GM12878 (cell line): ENCODE results near the gene PIMREG. TPM values are rescaled to one million over a fixed set of nuclear protein-coding genes. Genes with fewer than 3 reads are reported as not detected.

Source experiments
- ATAC-seq: fragments of 200-7000 bp; cut with Tn5 transposase; 3 replicates; pipeline ENCODE4 v1.9.1; 2020; ENCODE audit warnings: mild to moderate bottlenecking, moderate library complexity
- BruUV-seq: library from RNA; stranded (reverse); fragments of 400-500 nt; replicated peaks from 2 replicates; lab custom pipeline; 2021; lab: Mats Ljungman, UMichigan
- CTCF ChIA-PET: fragments of 300-600 bp; sonication (Branson Sonifier 250); formaldehyde crosslinking; extraction: SDS; loops from one replicate; lab custom pipeline; 2021; ENCODE audit warnings: inconsistent platforms; lab: Yijun Ruan, JAX
- POLR2A ChIA-PET: fragments of 350-600 bp; formaldehyde crosslinking; extraction: SDS; loops from one replicate; lab custom pipeline; 2021; ENCODE audit warnings: inconsistent platforms; lab: Charles Lee
- RAD21 ChIA-PET: fragments of 300-600 bp; sonication (Branson Sonifier 250); formaldehyde crosslinking; loops from one replicate; lab custom pipeline; 2023; ENCODE audit warnings: antibody characterized with exemption; ENCODE audit not compliant: unreplicated experiment; lab: Charles Lee
- SMC1A ChIA-PET: fragments of 300-600 bp; sonication (Branson Sonifier 250); formaldehyde crosslinking; loops from one replicate; lab custom pipeline; 2023; ENCODE audit not compliant: unreplicated experiment, uncharacterized antibody; lab: Charles Lee
- DNase-seq: peaks from one replicate; pipeline ENCODE4 v3.0.0-alpha.2; 2011; ENCODE audit warnings: low read depth, low spot score
- FAIRE-seq: peaks from 3 replicates; lab custom pipeline; 2011; peaks lifted over from hg19 to GRCh38; lab: Jason Lieb, UNC
- H2AFZ ChIP-seq: 2 replicates; pipeline ENCODE4 v1.6.0; 2011; ENCODE audit warnings: low read depth, low read length, control low read depth; ENCODE audit not compliant: control insufficient read depth
- H3K27ac ChIP-seq: 2 replicates; pipeline ENCODE4 v1.5.1; 2011; ENCODE audit warnings: control low read depth; ENCODE audit not compliant: control insufficient read depth, insufficient read depth
- H3K27me3 ChIP-seq, 2 experiments: replicated peaks in 1 of 2; 2 replicates each; pipeline versions ENCODE4 v1.6.0 to v1.6.1; 2011; ENCODE audit warnings: low read length in 1 of 2; ENCODE audit not compliant: control insufficient read depth in 2 of 2, insufficient read depth in 2 of 2
- H3K36me3 ChIP-seq, 2 experiments: 2 replicates each; pipeline ENCODE4 v1.5.1; 2011; ENCODE audit warnings: low read length in 1 of 2; ENCODE audit not compliant: control insufficient read depth in 2 of 2, insufficient read depth in 2 of 2
- H3K4me1 ChIP-seq: 2 replicates; pipeline ENCODE4 v1.6.1; 2011; ENCODE audit warnings: mild to moderate bottlenecking, low read length, moderate library complexity, mixed read lengths; ENCODE audit not compliant: control insufficient read depth, insufficient read depth
- H3K4me2 ChIP-seq: 2 replicates; pipeline ENCODE4 v1.6.0; 2011; ENCODE audit warnings: control low read depth; ENCODE audit not compliant: control insufficient read depth, insufficient read depth
- H3K4me3 ChIP-seq: fragments of 200-600 bp; sonication (generic); 2 replicates; pipeline ENCODE4 v1.5.1; 2016
- H3K79me2 ChIP-seq: 2 replicates; pipeline ENCODE4 v1.6.0; 2011; ENCODE audit warnings: low read length; ENCODE audit not compliant: control insufficient read depth, insufficient read depth
- H3K9ac ChIP-seq: 2 replicates; pipeline ENCODE4 v1.8.0; 2011; ENCODE audit warnings: low read length, control low read depth, mixed read lengths; ENCODE audit not compliant: control insufficient read depth, insufficient read depth
- H3K9me3 ChIP-seq: replicated peaks from 3 replicates; pipeline ENCODE4 v1.5.1; 2011; ENCODE audit warnings: mild to moderate bottlenecking, low read length; ENCODE audit not compliant: control insufficient read depth, insufficient read depth
- H4K20me1 ChIP-seq: 2 replicates; pipeline ENCODE4 v1.6.0; 2011; ENCODE audit not compliant: control insufficient read depth, insufficient read depth
- BHLHE40 ChIP-seq, 2 experiments: fragments of 450-650 bp in 1 of 2; IDR thresholded peaks; 2 replicates each; pipeline ENCODE4 v1.6.1; 2011 to 2017; ENCODE audit warnings: low read depth in 2 of 2, borderline replicate concordance in 1 of 2, improper control_type of control experiment in 1 of 2, low read length in 1 of 2, mild to moderate bottlenecking in 1 of 2
- CBX5 ChIP-seq: sonication (generic); IDR thresholded peaks from 2 replicates; pipeline ENCODE4 v1.6.1; 2016; ENCODE audit warnings: low read depth, moderate library complexity, mild to moderate bottlenecking, inconsistent platforms
- EP300 ChIP-seq, 2 experiments: fragments of 150-350 bp in 1 of 2; IDR thresholded peaks; 2 replicates each; pipeline ENCODE4 v1.6.1; 2011 to 2012; ENCODE audit warnings: low read depth in 2 of 2, low read length in 2 of 2, borderline replicate concordance in 1 of 2, improper control_type of control experiment in 1 of 2, inconsistent platforms in 1 of 2; ENCODE audit not compliant: control insufficient read depth in 1 of 2
- HDAC2 ChIP-seq: fragments of 200-600 bp; sonication (generic); IDR thresholded peaks from 2 replicates; pipeline ENCODE4 v1.6.1; 2017
- KDM1A ChIP-seq: fragments of 200-600 bp; sonication (generic); IDR thresholded peaks from 2 replicates; pipeline ENCODE4 v1.6.1; 2016; ENCODE audit warnings: borderline replicate concordance
- PRDM15 ChIP-seq: fragments of 450-650 bp; formaldehyde crosslinking; IDR thresholded peaks from 2 replicates; pipeline ENCODE4 v1.4.0; 2020; ENCODE audit warnings: mild to moderate bottlenecking, moderate library complexity
- RAD51 ChIP-seq: fragments of 450-650 bp; IDR thresholded peaks from 2 replicates; pipeline ENCODE4 v1.6.1; 2016; ENCODE audit warnings: moderate library complexity, mild to moderate bottlenecking, inconsistent platforms
- RFX5 ChIP-seq: IDR thresholded peaks from 2 replicates; pipeline ENCODE4 v1.6.1; 2011; ENCODE audit warnings: low read depth, low read length, improper control_type of control experiment
- YBX1 ChIP-seq: fragments of 450-650 bp; IDR thresholded peaks from 2 replicates; pipeline ENCODE4 v1.6.1; 2016; ENCODE audit warnings: antibody characterized with exemption
- ZBTB33 ChIP-seq: fragments of 450-650 bp; IDR thresholded peaks from 2 replicates; pipeline ENCODE4 v1.6.1; 2017; ENCODE audit warnings: mild to moderate bottlenecking
- ZBTB4 ChIP-seq: fragments of 450-650 bp; formaldehyde crosslinking; IDR thresholded peaks from 2 replicates; pipeline ENCODE4 v1.4.0; 2022; ENCODE audit warnings: mild to moderate bottlenecking, moderate library complexity
- ZNF207 ChIP-seq: fragments of 450-650 bp; IDR thresholded peaks from 2 replicates; pipeline ENCODE4 v1.6.1; 2014; ENCODE audit warnings: antibody characterized with exemption, mild to moderate bottlenecking, borderline replicate concordance
- ZNF217 ChIP-seq: fragments of 450-650 bp; IDR thresholded peaks from 2 replicates; pipeline ENCODE4 v1.6.1; 2017; ENCODE audit warnings: antibody characterized with exemption, mild to moderate bottlenecking
- WGBS: methylation state at CpG from one replicate; pipeline ENCODE4 v1.1.6; 2016; ENCODE audit warnings: low lambda C conversion rate; ENCODE audit not compliant: insufficient replicate concordance, insufficient coverage; ENCODE audit errors: missing lambda C conversion rate; 5-methylcytosine and 5-hydroxymethylcytosine counted together
- in situ Hi-C: fragments of 300-500 bp; cut with MboI; formaldehyde crosslinking; loops from 9 replicates; pipeline ENCODE4 v1.14.3; 2018; ENCODE audit warnings: mixed read lengths
- intact Hi-C: fragments of 100-400 bp; cut with micrococcal nuclease; formaldehyde crosslinking; loops from one replicate; pipeline ENCODE4 v1.14.2; 2022; ENCODE audit not compliant: unreplicated experiment
- polyA plus RNA-seq, 11 experiments: library from polyadenylated mRNA; depleted of rRNA in 4 of 11; unstranded in 6 of 11; stranded (reverse) in 5 of 11; fragments of >200 nt; fragmentation: Nextera tagmentation in 4 of 11; fragmentation: Illumina TruSeq in 1 of 11; extraction: Ambion mirVana in 4 of 11; extraction: Trizol in 1 of 11; gene quantifications; 1 replicate in 1 of 11; 2 replicates in 10 of 11; pipeline versions ENCODE4 v1.2.1 to v1.2.3, GENCODE V29; 2011 to 2016; ENCODE audit warnings: inconsistent platforms in 2 of 11, missing spikeins in 2 of 11, low read depth in 1 of 11
- total RNA-seq, 4 experiments: library from RNA; depleted of rRNA in 3 of 4; stranded (reverse); fragments of >200 nt in 3 of 4; fragmentation: Illumina TruSeq in 1 of 4; extraction: Trizol in 1 of 4; gene quantifications; 2 replicates each; pipeline versions ENCODE4 v1.2.1 to v1.2.3, GENCODE V29; 2013 to 2021

The PIMREG gene
- total and polyA plus RNA-seq, 10 of the 15 experiments (the other 5 are each of a cell fraction or from before 2014, with no cell fraction given), result 2.8 to 35.8 (median 25.2) TPM

- intact Hi-C loops, result no loop called here
- TF ChIP-seq HDAC2 (no peak), KDM1A (no peak), ZNF217 (no peak), RFX5 (no peak), RAD51 (no peak), CBX5 (no peak), ZBTB4 (no peak), ZNF207 (no peak), PRDM15 (no peak), ZBTB33 (no peak), YBX1 (no peak), EP300 (IDR thresholded peaks at IDR 0.05; ENCODE audit: borderline replicate concordance in 1 of 2, control insufficient read depth in 1 of 2, low read depth in 2 of 2, low read length in 2 of 2) (no peak), BHLHE40 (IDR thresholded peaks at IDR 0.05; ENCODE audit: borderline replicate concordance in 1 of 2, low read depth in 2 of 2, low read length in 1 of 2) (no peak)
- SMC1A ChIA-PET, result no interaction called here
- H4K20me1 ChIP-seq, result no peaks in the 10 kb centered on the region
- DNase-seq (no peak), FAIRE-seq (no peak), ATAC-seq (no peak)
- H3K79me2 ChIP-seq, result no peaks in the 10 kb centered on the region
- RAD21 ChIA-PET, result no interaction called here
- POLR2A ChIA-PET, result no interaction called here
- H3K27me3 ChIP-seq, result no peaks in the 10 kb centered on the region
- no TSS peak for BruUV-seq
- no peak overlapping the region for H3K27ac ChIP-seq
- in situ Hi-C loops, result no loop called here
- 89% methylated on average over 25 of the region's 25 CpGs for WGBS
- no peak overlapping the region for H3K4me3 ChIP-seq
- no peak overlapping the region for H2AFZ ChIP-seq
- no peaks in the 10 kb centered on the region for H3K36me3 ChIP-seq
- CTCF ChIA-PET, result interaction anchor here (1.0 to 1.4 kb wide), 2 partner anchors 9 to 13 kb away, joined by 3 read pairs; partner anchors contain the start of gene AIPL1
- H3K9ac ChIP-seq, result no peak overlapping the region
- H3K4me2 ChIP-seq, result no peak overlapping the region
- no peaks in the 10 kb centered on the region; the same call in 1 of the 3 replicates for H3K9me3 ChIP-seq
- peaks cover 7% of the 10 kb centered on the region for H3K4me1 ChIP-seq
These were observed 17.7 kb upstream of the PIMREG start for GRCh38 chr17:6426356-6427101.
